Left colon (tissue), 2 donors: ENCODE measurements around the gene SMIM13. TPM values are rescaled to one million over a fixed set of nuclear protein-coding genes. Genes with fewer than 3 reads are reported as not detected.
A peak's percentile ranks its signal among the peaks of the same experiment; 100 is the strongest.
"Not testable (repeated sequence)": the region's sequence is repeated elsewhere in the genome, so short reads cannot be mapped to it uniquely, and the experiment has no call there.

ENCODE experiments used
- ATAC-seq: fragments of 200-7000 bp; cut with Tn5 transposase; one replicate; pipeline ENCODE4 v1.9.1; 2020; ENCODE audit warnings: mild to moderate bottlenecking, moderate library complexity
- DNase-seq, 2 donors: peaks; one replicate each; pipeline ENCODE4 v3.0.0-alpha.2; 2020
- intact Hi-C, 2 donors: fragments of 100-400 bp; cut with DNase I in 1 of 2; cut with micrococcal nuclease in 1 of 2; formaldehyde crosslinking; loops; one replicate each; pipeline versions ENCODE4 v1.11.2 to v1.14.0; 2022; cut with DNase I, micrococcal nuclease
- total RNA-seq, 2 donors: library from RNA; stranded (reverse); fragmentation: NEBNext Ultra II Directional; extraction: Animal tissue kit (Norgen Biotek cat#: 25700); gene quantifications; one replicate each; pipeline ENCODE4 v1.2.1, GENCODE V29; 2021
- donor health status: DM: no; HTN: no; CAD: no.
- donor health status: DM: yes; HTN: yes; CAD: no.

SMIM13 gene
- total RNA-seq, 2 donors from 2014 or later, result 5.1 to 5.5 TPM

GRCh38 chr6:11111769-11112437 is 18.3 kb downstream of the SMIM13 start:
- ATAC-seq (no peak), DNase-seq (no peak)
- intact Hi-C loops, result no loop called here

DNA sequence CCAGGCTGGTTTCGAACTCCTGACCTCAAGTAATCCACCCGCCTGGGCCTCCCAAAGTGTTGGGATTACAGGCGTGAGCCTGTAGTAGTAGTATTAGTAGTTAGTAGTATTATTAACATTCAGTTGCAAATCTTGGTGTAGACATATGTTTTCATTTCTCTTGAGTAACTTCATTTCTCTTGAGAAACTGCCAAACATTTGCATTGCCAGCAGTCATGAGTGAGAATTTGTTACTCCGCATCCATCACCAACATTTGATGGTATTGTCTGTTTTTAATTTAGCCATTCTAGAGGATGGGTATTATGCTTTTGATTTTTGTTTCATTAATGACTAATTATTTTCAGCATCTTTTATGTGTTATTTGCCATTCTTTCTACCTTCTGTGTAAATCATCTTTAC is 19.4 kb downstream of the SMIM13 start:
- DNase-seq (no peak), ATAC-seq (no peak)
- intact Hi-C loops, result no loop called here

GRCh38 chr6:11115808-11116536 is 22.3 kb downstream of the SMIM13 start:
- peak; percentile 49 for ATAC-seq
- DNase-seq, result not testable (repeated sequence)

DNA sequence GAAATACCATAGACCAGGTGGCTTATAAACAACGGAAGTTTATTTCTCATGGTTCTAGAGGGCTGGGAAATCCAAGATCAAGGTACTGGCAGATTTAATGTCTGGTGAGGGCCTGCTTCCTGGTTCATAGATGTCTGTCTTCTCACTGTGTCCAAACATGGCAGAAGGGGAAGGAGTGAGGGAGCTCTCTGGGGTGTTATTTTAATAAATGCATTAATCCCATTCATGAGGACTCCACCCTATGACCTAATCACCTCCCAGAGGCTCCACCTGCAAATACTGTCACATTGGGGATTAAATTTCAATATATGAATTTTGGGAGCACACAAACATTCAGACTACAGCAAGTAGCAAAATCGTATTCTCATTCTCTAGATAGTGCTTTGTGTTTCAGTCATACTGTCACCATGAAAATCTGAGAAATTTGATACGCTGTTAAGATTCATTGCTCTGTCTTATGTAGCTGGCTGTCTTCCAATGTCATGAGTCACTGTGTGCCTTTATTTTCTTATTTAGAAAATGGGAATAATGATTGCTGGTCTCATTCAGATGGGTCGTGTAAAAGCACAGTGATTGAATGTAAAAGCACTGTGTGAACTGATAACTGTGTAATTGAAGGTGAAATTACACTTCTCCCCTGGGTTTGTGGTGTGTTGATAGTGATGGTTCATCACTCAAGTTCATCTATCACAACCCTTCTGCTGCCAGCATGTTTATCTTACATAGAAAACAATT is 26.8 kb downstream of the SMIM13 start:
- DNase-seq, result no peak
- ATAC-seq, result no peak
- intact Hi-C loops, result no loop called here

More at GRCh38 chr6:11115808-11116536, 22.3 kb downstream of the SMIM13 start:
- intact Hi-C loops, result not testable (repeated sequence)

GRCh38 chr6:11121851-11122250 is 28.2 kb downstream of the SMIM13 start:
- no peak for ATAC-seq
- no peak for DNase-seq
- intact Hi-C loops, result no loop called here

GRCh38 chr6:11122380-11122779 is 28.7 kb downstream of the SMIM13 start:
- no peak for DNase-seq
- no peak for ATAC-seq
- intact Hi-C loops, result no loop called here

- DNase-seq, result no peak
- intact Hi-C loops, result no loop called here
- no peak for ATAC-seq
Measured at GRCh38 chr6:11123978-11124377, 30.3 kb downstream of the SMIM13 start.

DNA sequence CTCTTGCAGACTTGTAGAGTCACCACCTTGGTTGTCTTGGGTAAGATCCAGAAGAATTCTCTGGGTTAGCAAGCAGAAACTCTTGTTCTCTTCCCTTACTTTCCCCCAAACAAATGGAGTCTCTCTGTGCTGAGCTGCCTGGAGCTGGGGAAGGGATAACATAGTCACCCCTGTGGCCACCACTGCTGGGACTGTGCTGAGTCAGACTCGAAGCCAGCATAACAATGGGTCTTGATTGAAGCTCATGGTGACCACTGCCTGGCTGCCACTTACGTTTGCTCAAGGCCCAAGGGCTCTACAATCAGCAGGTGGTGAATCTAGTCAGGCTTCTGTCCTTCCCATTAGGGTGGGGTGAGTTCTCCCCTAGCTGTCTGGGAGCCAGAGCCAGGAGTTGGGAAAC is 33.2 kb downstream of the SMIM13 start:
- ATAC-seq (no peak), DNase-seq (no peak)
- intact Hi-C loops, result no loop called here

DNA sequence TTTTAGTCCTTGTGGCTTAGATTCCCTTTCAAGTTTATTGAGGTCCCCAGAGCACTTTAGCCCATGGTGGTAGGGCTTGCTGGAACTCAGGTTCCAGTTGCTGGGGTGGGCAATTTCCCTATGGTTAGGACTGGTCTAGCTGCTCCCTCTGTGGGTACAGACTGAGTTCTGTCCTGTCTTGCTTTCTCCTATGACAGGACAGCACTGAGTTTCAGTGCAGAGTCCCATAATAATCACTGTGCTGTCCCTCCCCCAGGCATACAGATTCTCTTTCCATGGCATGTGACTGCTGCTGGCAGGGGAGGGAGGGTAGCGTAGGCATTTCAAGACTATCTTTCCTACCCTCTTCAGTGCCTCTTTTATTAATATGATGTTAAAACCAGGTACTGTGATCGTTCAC is 35.0 kb downstream of the SMIM13 start:
- intact Hi-C loops, result no loop called here
- DNase-seq (no peak), ATAC-seq (no peak)

DNA sequence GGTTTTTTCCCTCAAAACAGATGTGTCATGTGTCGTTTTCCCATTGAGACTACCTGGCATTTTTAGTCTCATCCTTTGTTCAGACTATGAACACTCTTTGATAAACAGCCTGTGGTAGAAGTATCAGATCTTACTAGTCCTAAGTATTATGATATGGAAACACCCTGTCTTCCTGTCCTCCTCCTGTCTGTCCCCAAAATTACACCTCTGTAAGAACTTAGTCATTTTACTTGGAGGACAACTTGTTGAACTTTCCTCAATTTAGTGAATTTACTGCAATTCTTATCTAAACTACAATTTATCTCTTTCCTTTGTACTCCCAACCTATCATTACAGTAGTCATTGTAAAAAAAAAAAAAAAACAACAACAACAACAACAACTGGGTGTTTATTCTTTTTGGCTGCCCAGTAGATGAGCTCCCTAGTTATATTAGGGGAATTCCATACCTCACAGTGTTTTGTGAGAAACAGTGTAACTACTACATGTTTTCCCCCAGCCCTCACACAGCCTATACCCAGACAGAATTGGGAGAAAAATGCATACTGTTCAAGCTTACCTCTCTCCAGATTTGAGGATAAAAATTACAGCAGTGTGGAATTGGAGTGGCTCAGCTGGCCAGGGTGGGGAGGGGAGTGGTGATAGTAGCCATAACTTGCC is 36.4 kb downstream of the SMIM13 start:
- intact Hi-C loops, result no loop called here
- ATAC-seq (no peak), DNase-seq (no peak)

- ATAC-seq (no peak), DNase-seq (no peak)
- intact Hi-C loops, result no loop called here
Measured at GRCh38 chr6:11130605-11131004, 37.0 kb downstream of the SMIM13 start.

- intact Hi-C loops, result no loop called here
- ATAC-seq, result no peak
Measured at GRCh38 chr6:11132194-11132888, 38.7 kb downstream of the SMIM13 start.

DNA sequence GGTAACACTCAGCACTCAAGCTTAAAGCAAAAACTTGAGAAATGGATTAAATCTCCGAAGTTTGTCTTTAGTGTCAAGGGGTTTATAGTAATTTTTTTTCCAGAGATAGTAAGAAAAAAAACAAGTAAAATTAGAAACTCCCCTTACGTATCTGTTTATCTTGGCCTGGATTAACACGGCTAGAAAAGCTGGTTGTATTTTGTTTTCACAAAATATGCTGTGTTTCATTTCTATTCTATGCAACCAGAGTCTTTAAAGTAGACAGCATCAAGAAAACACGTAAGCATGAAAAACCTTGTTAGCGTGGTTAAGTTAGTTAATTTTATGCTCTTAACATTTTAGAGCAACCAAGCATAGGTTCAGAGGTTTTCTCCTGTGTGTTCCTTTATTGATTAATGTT is 39.6 kb downstream of the SMIM13 start:
- intact Hi-C loops, result no loop called here
- DNase-seq (no peak), ATAC-seq (no peak)

More at GRCh38 chr6:11132194-11132888, 38.7 kb downstream of the SMIM13 start:
- DNase-seq, result no peak

- no peak for DNase-seq
- no peak for ATAC-seq
- intact Hi-C loops, result no loop called here
Measured at GRCh38 chr6:11136809-11137208, 43.2 kb downstream of the SMIM13 start.

DNA sequence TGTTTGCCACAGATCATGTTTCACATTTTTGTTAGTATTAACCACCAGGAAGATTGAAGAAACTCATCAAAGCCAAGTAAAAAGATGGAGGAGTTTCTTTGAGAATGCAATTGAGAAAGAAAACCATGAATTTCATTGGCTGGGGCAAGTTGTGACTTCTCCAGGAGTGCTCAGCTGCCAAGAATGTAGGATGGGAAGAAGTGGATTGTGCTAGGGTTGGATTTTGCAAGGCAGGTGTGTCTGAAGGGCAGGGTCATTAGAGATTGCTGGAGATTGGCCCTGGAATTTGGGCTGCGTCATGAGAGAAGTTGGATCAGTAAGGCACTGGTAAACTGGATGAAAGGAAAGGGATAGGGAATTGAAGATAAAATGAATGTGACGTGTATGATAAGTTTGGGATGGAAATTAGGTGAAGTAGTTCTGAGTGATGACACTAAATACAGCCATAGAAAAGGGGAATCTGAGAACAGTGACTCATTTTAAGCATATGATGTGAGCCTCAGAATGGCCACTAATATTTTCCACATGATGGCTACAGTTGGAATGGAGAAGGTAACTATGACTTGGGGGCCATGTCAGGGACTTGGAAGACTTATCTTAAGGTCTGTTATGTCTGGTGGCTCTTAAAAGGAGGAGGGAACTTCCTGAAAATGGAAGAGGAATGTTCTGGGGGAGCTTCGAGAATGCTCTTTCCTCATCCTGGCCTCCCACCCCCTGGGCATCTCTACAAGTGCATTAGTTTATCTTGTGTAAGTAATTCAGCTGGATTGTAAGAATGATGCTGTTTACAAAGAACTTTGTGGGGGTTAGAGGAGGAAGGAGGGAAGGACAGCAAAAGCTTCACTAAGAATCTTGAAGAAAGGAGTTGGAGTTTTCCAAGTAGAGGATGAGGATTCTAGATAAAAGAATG is 45.7 kb downstream of the SMIM13 start:
- intact Hi-C loops, result no loop called here
- DNase-seq, result no peak
- ATAC-seq, result no peak

GRCh38 chr6:11140056-11140455 is 46.4 kb downstream of the SMIM13 start:
- DNase-seq (no peak), ATAC-seq (no peak)
- intact Hi-C loops, result no loop called here

GRCh38 chr6:11141295-11141694 is 47.7 kb downstream of the SMIM13 start:
- intact Hi-C loops, result no loop called here
- no peak for DNase-seq
- ATAC-seq, result no peak
